ENCODE data around the gene NPAS3.

NPAS3 gene

DNA sequence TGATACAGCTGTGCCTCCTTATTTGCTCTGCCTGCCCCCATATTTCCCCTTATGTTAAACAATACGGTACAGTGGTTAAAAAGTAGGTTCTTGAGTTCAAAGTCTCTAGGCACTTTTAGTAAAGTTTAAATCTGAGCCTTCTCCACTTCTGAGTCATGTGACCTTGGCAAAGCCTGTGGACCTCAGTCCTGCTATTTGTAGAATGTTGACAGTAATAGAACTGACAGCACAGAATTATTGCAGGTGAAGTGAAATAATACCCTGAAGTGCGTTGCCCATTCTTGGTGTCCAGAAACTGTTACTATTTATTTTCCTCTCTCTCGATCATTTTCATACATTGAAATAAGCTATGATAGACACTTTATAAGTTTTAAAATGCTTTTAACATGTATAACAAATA, 512.5 kb downstream of the NPAS3 start:
- Histone ChIP-seq H4K8ac (ENCODE audit: low read depth, low read length) (no peak overlapping the region), H3K79me2 (ENCODE audit: control insufficient read depth, insufficient read depth, low read length, poor library complexity) (no peaks in the 10 kb centered on the region), H3K18ac (ENCODE audit: low read length) (no peak overlapping the region), H3K23ac (ENCODE audit: low read length) (no peak overlapping the region), H3K79me1 (ENCODE audit: low read length) (no peaks in the 10 kb centered on the region), H2BK5ac (ENCODE audit: low read depth, low read length, poor library complexity) (no peak overlapping the region), H2BK120ac (ENCODE audit: insufficient read depth, low read length, poor library complexity) (no peak overlapping the region), H2AK5ac (ENCODE audit: low read length) (no peak overlapping the region), H3K27ac (ENCODE audit: low read depth, low read length) (no peak overlapping the region), H3K36me3 (ENCODE audit: control insufficient read depth in 1 of 2, insufficient read depth in 2 of 2, low read length in 2 of 2) (no peaks in the 10 kb centered on the region), H3K4me1 (ENCODE audit: control insufficient read depth in 1 of 2, insufficient read depth in 2 of 2, low read length in 2 of 2) (no peaks in the 10 kb centered on the region), H3K4ac (ENCODE audit: low read depth, low read length) (no peak overlapping the region), H4K91ac (ENCODE audit: low read depth, low read length) (no peak overlapping the region), H2AFZ (ENCODE audit: insufficient read depth, low read length, poor library complexity) (no peak overlapping the region), H3K4me3 (ENCODE audit: low read depth, low read length) (no peak overlapping the region), H3K14ac (ENCODE audit: low read length) (no peak overlapping the region), H3K9me3 (ENCODE audit: insufficient read depth, low read depth, low read length) (no peaks in the 10 kb centered on the region), H3K4me2 (ENCODE audit: low read length) (no peak overlapping the region), H2BK12ac (ENCODE audit: low read length) (no peak overlapping the region), H3K9ac (ENCODE audit: low read length) (no peak overlapping the region), H3K27me3 (ENCODE audit: insufficient read depth, low read length) (no peaks in the 10 kb centered on the region), H4K12ac (ENCODE audit: low read depth, low read length) (no peak overlapping the region)
- DNase-seq: no peak
- WGBS (ENCODE audit: extremely low coverage, insufficient coverage, insufficient read length): no CpG with 5 or more reads among the region's 3 CpGs

DNA sequence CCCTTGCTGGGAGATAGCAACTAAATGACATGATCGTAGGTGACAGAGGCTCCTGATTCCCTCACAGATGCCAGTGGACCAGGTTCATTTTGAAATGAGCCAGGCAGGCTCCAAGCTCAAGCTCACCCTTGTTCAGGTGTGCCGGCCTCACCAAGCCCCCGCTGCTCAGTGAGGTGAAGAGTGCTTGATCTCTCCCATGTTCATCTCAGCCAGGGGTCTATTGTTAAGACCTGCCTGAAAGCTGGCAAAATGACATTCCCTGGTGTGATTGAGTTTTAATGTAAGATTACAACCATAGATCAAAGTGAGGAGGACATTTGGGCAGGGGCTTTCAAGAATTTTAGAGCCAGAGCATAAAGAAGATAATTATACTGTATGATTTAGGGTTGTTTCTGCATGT, 514.3 kb downstream of the NPAS3 start:
- H3K4me1 ChIP-seq (ENCODE audit: control insufficient read depth in 1 of 2, insufficient read depth in 2 of 2, low read length in 2 of 2): no peaks in the 10 kb centered on the region
- WGBS (ENCODE audit: extremely low coverage, insufficient coverage, insufficient read length): no CpG with 5 or more reads among the region's 3 CpGs
- H2AK5ac ChIP-seq (ENCODE audit: low read length): no peak overlapping the region
- H3K18ac ChIP-seq (ENCODE audit: low read length): no peak overlapping the region
- no peak overlapping the region for H2BK12ac ChIP-seq (ENCODE audit: low read length)
- H2BK5ac ChIP-seq (ENCODE audit: low read depth, low read length, poor library complexity): no peak overlapping the region
- DNase-seq: no peak
- H2BK120ac ChIP-seq (ENCODE audit: insufficient read depth, low read length, poor library complexity): no peak overlapping the region
- H3K9me3 ChIP-seq (ENCODE audit: insufficient read depth, low read depth, low read length): no peaks in the 10 kb centered on the region
- no peak overlapping the region for H3K9ac ChIP-seq (ENCODE audit: low read length)
- no peak overlapping the region for H2AFZ ChIP-seq (ENCODE audit: insufficient read depth, low read length, poor library complexity)
- H3K23ac ChIP-seq (ENCODE audit: low read length): no peak overlapping the region
- H4K8ac ChIP-seq (ENCODE audit: low read depth, low read length): no peak overlapping the region
- no peak overlapping the region for H3K4me2 ChIP-seq (ENCODE audit: low read length)
- H3K14ac ChIP-seq (ENCODE audit: low read length): no peak overlapping the region
- H3K27me3 ChIP-seq (ENCODE audit: insufficient read depth, low read length): no peaks in the 10 kb centered on the region
- H3K79me1 ChIP-seq (ENCODE audit: low read length): no peaks in the 10 kb centered on the region
- no peak overlapping the region for H4K91ac ChIP-seq (ENCODE audit: low read depth, low read length)
- H4K12ac ChIP-seq (ENCODE audit: low read depth, low read length): no peak overlapping the region
- H3K4ac ChIP-seq (ENCODE audit: low read depth, low read length): no peak overlapping the region
- H3K4me3 ChIP-seq (ENCODE audit: low read depth, low read length): no peak overlapping the region
- no peaks in the 10 kb centered on the region for H3K36me3 ChIP-seq (ENCODE audit: control insufficient read depth in 1 of 2, insufficient read depth in 2 of 2, low read length in 2 of 2)
- no peak overlapping the region for H3K27ac ChIP-seq (ENCODE audit: low read depth, low read length)
- H3K79me2 ChIP-seq (ENCODE audit: control insufficient read depth, insufficient read depth, low read length, poor library complexity): no peaks in the 10 kb centered on the region

DNA sequence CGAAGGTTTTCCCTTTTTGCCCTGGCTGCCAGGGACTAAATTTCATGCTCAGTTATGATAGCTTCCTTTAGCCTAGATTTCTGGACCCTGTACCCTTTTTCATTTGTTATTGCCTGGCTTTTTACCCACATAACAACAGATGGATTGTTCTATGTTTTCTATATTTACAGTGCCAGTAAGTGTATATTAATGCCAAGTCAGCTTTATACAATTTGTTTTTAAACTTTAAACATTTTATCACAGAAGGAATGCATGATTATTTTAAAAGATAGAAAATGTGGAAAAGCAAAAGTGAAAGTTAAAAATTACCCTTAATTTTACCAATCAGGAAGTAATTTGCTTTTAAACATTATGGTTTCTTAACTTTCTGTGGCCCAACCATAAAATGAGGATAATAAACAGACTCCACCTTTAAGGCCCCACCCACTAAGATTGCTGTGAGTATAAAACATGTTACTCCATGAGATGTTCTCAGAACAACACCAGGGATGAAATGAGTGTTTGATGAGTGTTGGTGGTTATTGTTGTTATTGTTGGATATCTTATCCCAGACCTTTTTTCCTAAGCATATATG, 515.4 kb downstream of the NPAS3 start:
- WGBS (ENCODE audit: extremely low coverage, insufficient coverage, insufficient read length): no CpG with 5 or more reads among the region's 1 CpG
- H3K79me2 ChIP-seq (ENCODE audit: control insufficient read depth, insufficient read depth, low read length, poor library complexity): no peaks in the 10 kb centered on the region
- no peaks in the 10 kb centered on the region for H3K27me3 ChIP-seq (ENCODE audit: insufficient read depth, low read length)

DNA sequence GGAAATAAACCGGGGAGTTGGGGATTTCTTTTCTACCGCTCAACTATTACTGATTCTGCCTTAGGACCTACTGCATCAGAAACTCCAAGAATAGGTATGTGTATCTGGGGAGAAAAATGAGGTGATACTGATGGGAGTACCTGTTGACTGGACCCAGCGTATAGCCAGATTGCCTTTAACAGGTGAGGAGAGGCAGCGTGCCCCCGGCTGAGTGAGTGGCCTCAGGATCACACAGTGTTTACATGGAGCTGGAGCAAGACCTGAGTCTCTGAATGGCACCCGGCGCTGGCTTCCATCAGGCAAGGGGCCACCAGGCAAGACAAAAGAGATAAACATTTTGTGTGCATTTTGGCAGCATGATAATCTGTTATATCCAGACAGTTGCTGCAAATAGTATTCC, 516.0 kb downstream of the NPAS3 start:
- Histone ChIP-seq H3K4me2 (ENCODE audit: low read length) (no peak overlapping the region), H3K4me1 (ENCODE audit: control insufficient read depth in 1 of 2, insufficient read depth in 2 of 2, low read length in 2 of 2) (no peaks in the 10 kb centered on the region), H3K9ac (ENCODE audit: low read length) (no peak overlapping the region), H3K23ac (ENCODE audit: low read length) (no peak overlapping the region), H2AFZ (ENCODE audit: insufficient read depth, low read length, poor library complexity) (no peak overlapping the region), H3K27ac (ENCODE audit: low read depth, low read length) (no peak overlapping the region), H2BK12ac (ENCODE audit: low read length) (no peak overlapping the region), H2BK120ac (ENCODE audit: insufficient read depth, low read length, poor library complexity) (no peak overlapping the region), H3K4ac (ENCODE audit: low read depth, low read length) (no peak overlapping the region), H3K18ac (ENCODE audit: low read length) (no peak overlapping the region), H3K9me3 (ENCODE audit: insufficient read depth, low read depth, low read length) (no peaks in the 10 kb centered on the region), H3K36me3 (ENCODE audit: control insufficient read depth in 1 of 2, insufficient read depth in 2 of 2, low read length in 2 of 2) (no peaks in the 10 kb centered on the region), H2BK5ac (ENCODE audit: low read depth, low read length, poor library complexity) (no peak overlapping the region), H4K91ac (ENCODE audit: low read depth, low read length) (no peak overlapping the region), H3K4me3 (ENCODE audit: low read depth, low read length) (no peak overlapping the region), H3K14ac (ENCODE audit: low read length) (no peak overlapping the region), H2AK5ac (ENCODE audit: low read length) (no peak overlapping the region), H3K27me3 (ENCODE audit: insufficient read depth, low read length) (no peaks in the 10 kb centered on the region), H4K8ac (ENCODE audit: low read depth, low read length) (no peak overlapping the region), H4K12ac (ENCODE audit: low read depth, low read length) (no peak overlapping the region), H3K79me2 (ENCODE audit: control insufficient read depth, insufficient read depth, low read length, poor library complexity) (no peaks in the 10 kb centered on the region), H3K79me1 (ENCODE audit: low read length) (no peaks in the 10 kb centered on the region)
- WGBS (ENCODE audit: extremely low coverage, insufficient coverage, insufficient read length): no CpG with 5 or more reads among the region's 7 CpGs
- no peak for DNase-seq

More for the DNA sequence above, 515.4 kb downstream of the NPAS3 start:
- Histone ChIP-seq H3K14ac (ENCODE audit: low read length) (no peak overlapping the region), H3K9ac (ENCODE audit: low read length) (no peak overlapping the region), H3K4me2 (ENCODE audit: low read length) (no peak overlapping the region), H3K23ac (ENCODE audit: low read length) (no peak overlapping the region), H3K27ac (ENCODE audit: low read depth, low read length) (no peak overlapping the region), H3K18ac (ENCODE audit: low read length) (no peak overlapping the region), H2BK5ac (ENCODE audit: low read depth, low read length, poor library complexity) (no peak overlapping the region), H3K4me3 (ENCODE audit: low read depth, low read length) (no peak overlapping the region), H3K36me3 (ENCODE audit: control insufficient read depth in 1 of 2, insufficient read depth in 2 of 2, low read length in 2 of 2) (no peaks in the 10 kb centered on the region), H3K4ac (ENCODE audit: low read depth, low read length) (no peak overlapping the region), H2BK120ac (ENCODE audit: insufficient read depth, low read length, poor library complexity) (no peak overlapping the region), H2AFZ (ENCODE audit: insufficient read depth, low read length, poor library complexity) (no peak overlapping the region), H3K4me1 (ENCODE audit: control insufficient read depth in 1 of 2, insufficient read depth in 2 of 2, low read length in 2 of 2) (no peaks in the 10 kb centered on the region), H4K91ac (ENCODE audit: low read depth, low read length) (no peak overlapping the region), H2BK12ac (ENCODE audit: low read length) (no peak overlapping the region), H4K8ac (ENCODE audit: low read depth, low read length) (no peak overlapping the region), H3K79me1 (ENCODE audit: low read length) (no peaks in the 10 kb centered on the region), H2AK5ac (ENCODE audit: low read length) (no peak overlapping the region), H3K9me3 (ENCODE audit: insufficient read depth, low read depth, low read length) (no peaks in the 10 kb centered on the region), H4K12ac (ENCODE audit: low read depth, low read length) (no peak overlapping the region)
- DNase-seq: no peak

Data from trophoblast cell (in vitro differentiated cells and primary cell).